ENCODE results near the gene PRCP.
"Not testable (repeated sequence)": the region's sequence is repeated elsewhere in the genome, so short reads cannot be mapped to it uniquely, and the experiment has no call there.

PRCP gene

GRCh38 chr11:82869657-82870056 lies 30.6 kb downstream of the PRCP start:
- no peak for FAIRE-seq

GRCh38 chr11:82867495-82868082 lies 32.6 kb downstream of the PRCP start:
- FAIRE-seq: no peak

- FAIRE-seq: no peak
These were observed 34.4 kb downstream of the PRCP start for GRCh38 chr11:82865841-82866240.

GRCh38 chr11:82864268-82864667 lies 36.0 kb downstream of the PRCP start:
- peak; percentile 58 for FAIRE-seq

- no peak for FAIRE-seq
These were observed 37.0 kb downstream of the PRCP start for GRCh38 chr11:82863209-82863608.

GRCh38 chr11:82862379-82862778 lies 37.9 kb downstream of the PRCP start:
- FAIRE-seq: no peak

- no peak for FAIRE-seq
These were observed 40.5 kb downstream of the PRCP start for GRCh38 chr11:82859750-82860149.

GRCh38 chr11:82858556-82859091 lies 41.6 kb downstream of the PRCP start:
- FAIRE-seq: no peak

- FAIRE-seq: no peak
These were observed 42.1 kb downstream of the PRCP start for GRCh38 chr11:82858133-82858532.

GRCh38 chr11:82857145-82857544 lies 43.1 kb downstream of the PRCP start:
- no peak for FAIRE-seq

GRCh38 chr11:82855616-82856015 lies 44.6 kb downstream of the PRCP start:
- no peak for FAIRE-seq

GRCh38 chr11:82854916-82855315 lies 45.3 kb downstream of the PRCP start:
- FAIRE-seq: not testable (repeated sequence)

- FAIRE-seq: peak; percentile 4
These were observed 46.0 kb downstream of the PRCP start for GRCh38 chr11:82854242-82854641.

- no peak for FAIRE-seq
These were observed 51.4 kb downstream of the PRCP start for GRCh38 chr11:82848829-82849228.

- no peak for FAIRE-seq
These were observed 54.6 kb downstream of the PRCP start for GRCh38 chr11:82845356-82846353.

- no peak for FAIRE-seq
These were observed 57.0 kb downstream of the PRCP start for GRCh38 chr11:82843057-82843795.

GRCh38 chr11:82842019-82842418 lies 58.2 kb downstream of the PRCP start:
- no peak for FAIRE-seq

GRCh38 chr11:82837650-82838049 lies 62.6 kb downstream of the PRCP start:
- no peak for FAIRE-seq

GRCh38 chr11:82832983-82833382 lies 67.2 kb downstream of the PRCP start:
- no peak for FAIRE-seq

GRCh38 chr11:82831364-82831763 lies 68.9 kb downstream of the PRCP start:
- FAIRE-seq: no peak

GRCh38 chr11:82830746-82831145 lies 69.5 kb downstream of the PRCP start:
- FAIRE-seq: no peak

- no peak for FAIRE-seq
These were observed 71.1 kb downstream of the PRCP start for GRCh38 chr11:82829101-82829500.

GRCh38 chr11:82828472-82828871 lies 71.8 kb downstream of the PRCP start:
- no peak for FAIRE-seq

Measured in endometrium (tissue), 2 donors.